Neuronal stem cell (in vitro differentiated cells): Measurements from ENCODE around the gene PIF1.

Experiments
- DNase-seq: peaks from one replicate; pipeline ENCODE4 v3.0.0-alpha.2; 2013; ENCODE audit warnings: low spot score
- H2AFZ ChIP-seq: one replicate; pipeline ENCODE4 v1.6.1; 2013; ENCODE audit warnings: mild to moderate bottlenecking, low read length, inconsistent platforms
- H2AK5ac ChIP-seq: 2 replicates; pipeline ENCODE4 v1.6.1; 2013; ENCODE audit warnings: low read depth, mild to moderate bottlenecking, inconsistent platforms, low read length, moderate library complexity, mixed read lengths
- H2BK120ac ChIP-seq: 2 replicates; pipeline ENCODE4 v1.6.1; 2013; ENCODE audit warnings: low read depth, mild to moderate bottlenecking, inconsistent platforms, low read length, moderate library complexity, mixed read lengths
- H2BK12ac ChIP-seq: one replicate; pipeline ENCODE4 v1.6.1; 2013; ENCODE audit warnings: low read length, inconsistent platforms
- H2BK15ac ChIP-seq: 2 replicates; pipeline ENCODE4 v1.6.1; 2013; ENCODE audit warnings: mild to moderate bottlenecking, low read length, inconsistent platforms, mixed read lengths
- H2BK5ac ChIP-seq: one replicate; pipeline ENCODE4 v1.6.1; 2013; ENCODE audit warnings: inconsistent platforms, mild to moderate bottlenecking, low read length, moderate library complexity
- H3K14ac ChIP-seq: one replicate; pipeline ENCODE4 v1.6.1; 2013; ENCODE audit warnings: low read length, inconsistent platforms
- H3K18ac ChIP-seq: 2 replicates; pipeline ENCODE4 v1.6.1; 2013; ENCODE audit warnings: low read length, inconsistent platforms
- H3K23ac ChIP-seq: 2 replicates; pipeline ENCODE4 v1.6.1; 2013; ENCODE audit warnings: low read depth, mild to moderate bottlenecking, mixed read lengths, low read length, inconsistent platforms; ENCODE audit not compliant: poor library complexity
- H3K27ac ChIP-seq: replicated peaks from 3 replicates; pipeline ENCODE4 v1.5.1; 2013; ENCODE audit warnings: low read length, inconsistent platforms
- H3K27me3 ChIP-seq, 3 experiments: 2 replicates each; pipeline ENCODE4 v1.6.1; 2013; ENCODE audit warnings: low read length in 3 of 3, mild to moderate bottlenecking in 2 of 3, inconsistent platforms in 1 of 3, low read depth in 1 of 3, mixed read lengths in 1 of 3, moderate library complexity in 1 of 3; ENCODE audit not compliant: control insufficient read depth in 3 of 3, insufficient read depth in 3 of 3
- H3K36me3 ChIP-seq, 2 donors: replicated peaks in 1 of 2; 2 replicates each; pipeline ENCODE4 v1.6.1; 2013; ENCODE audit warnings: low read length in 2 of 2; ENCODE audit not compliant: control insufficient read depth in 2 of 2, insufficient read depth in 2 of 2
- H3K4ac ChIP-seq: 2 replicates; pipeline ENCODE4 v1.6.1; 2013; ENCODE audit warnings: inconsistent platforms, mild to moderate bottlenecking, low read length, moderate library complexity
- H3K4me1 ChIP-seq, 2 donors: 1 replicate in 1 of 2; 2 replicates in 1 of 2; pipeline ENCODE4 v1.6.1; 2013; ENCODE audit warnings: low read length in 2 of 2, low read depth in 1 of 2; ENCODE audit not compliant: control insufficient read depth in 2 of 2, insufficient read depth in 1 of 2
- H3K4me2 ChIP-seq: one replicate; pipeline ENCODE4 v1.6.1; 2013; ENCODE audit warnings: mild to moderate bottlenecking, low read length, inconsistent platforms; ENCODE audit not compliant: insufficient read depth, poor library complexity, severe bottlenecking
- H3K4me3 ChIP-seq, 2 donors: 2 replicates each; pipeline ENCODE4 v1.5.1; 2013; ENCODE audit warnings: low read length in 2 of 2, mild to moderate bottlenecking in 2 of 2, inconsistent platforms in 1 of 2, moderate library complexity in 1 of 2
- H3K79me1 ChIP-seq: one replicate; pipeline ENCODE4 v1.6.1; 2013; ENCODE audit warnings: low read depth, mild to moderate bottlenecking, inconsistent platforms, low read length, moderate library complexity
- H3K9ac ChIP-seq: one replicate; pipeline ENCODE4 v1.6.1; 2013; ENCODE audit warnings: mild to moderate bottlenecking, low read depth, low read length, inconsistent platforms; ENCODE audit not compliant: poor library complexity
- H3K9me3 ChIP-seq, 2 donors: replicated peaks in 1 of 2; 2 replicates each; pipeline versions ENCODE3 to v1.6.1; 2013; ENCODE audit warnings: low read length in 2 of 2, mild to moderate bottlenecking in 2 of 2, inconsistent platforms in 1 of 2, low read depth in 1 of 2, mixed read lengths in 1 of 2, moderate library complexity in 1 of 2; ENCODE audit not compliant: control insufficient read depth in 2 of 2, insufficient read depth in 1 of 2
- H4K8ac ChIP-seq: one replicate; pipeline ENCODE4 v1.6.1; 2013; ENCODE audit warnings: low read depth, mild to moderate bottlenecking, inconsistent platforms, low read length, moderate library complexity
- H4K91ac ChIP-seq: one replicate; pipeline ENCODE4 v1.6.1; 2013; ENCODE audit warnings: low read length, low read depth, mild to moderate bottlenecking, inconsistent platforms; ENCODE audit not compliant: poor library complexity
- WGBS, 2 donors: extraction: QIAGEN DNeasy Blood & Tissue Kit; methylation state at CpG; one replicate each; pipeline ENCODE4 v1.1.7; 2013; ENCODE audit warnings: missing lambda C conversion rate in 2 of 2, mixed read lengths in 1 of 2; ENCODE audit not compliant: insufficient read length in 2 of 2, insufficient replicate concordance in 1 of 2; ENCODE audit errors: extremely low coverage in 2 of 2; 5-methylcytosine and 5-hydroxymethylcytosine counted together

The PIF1 gene

DNA sequence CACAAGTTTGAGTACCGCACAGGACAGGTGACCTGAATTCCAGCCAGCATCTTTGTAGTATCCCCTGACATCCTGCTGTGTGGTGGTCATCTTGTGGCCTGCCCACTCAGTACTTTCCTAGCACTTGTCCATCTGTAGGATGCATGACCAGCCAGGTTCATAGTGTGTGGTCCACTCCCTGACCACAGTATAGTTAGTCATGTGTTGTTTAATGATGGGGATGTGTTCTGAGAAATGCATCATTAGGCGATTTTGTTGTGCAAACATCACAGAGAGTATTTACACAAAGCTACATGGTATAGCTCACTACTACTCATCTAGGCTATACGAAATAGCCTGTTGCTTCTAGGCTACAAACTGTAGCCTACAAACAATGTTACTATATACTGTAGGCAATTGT is 33.2 kb downstream of the PIF1 start:
- H2BK120ac ChIP-seq, result no peak overlapping the region
- H3K18ac ChIP-seq, result no peak overlapping the region
- H3K27ac ChIP-seq, result no peak overlapping the region
- H3K14ac ChIP-seq, result no peak overlapping the region
- no peaks in the 10 kb centered on the region for H3K36me3 ChIP-seq
- H2BK15ac ChIP-seq, result no peak overlapping the region
- no peaks in the 10 kb centered on the region for H3K9me3 ChIP-seq
- no peak overlapping the region for H3K9ac ChIP-seq
- no peak overlapping the region for H2AK5ac ChIP-seq
- H3K4me1 ChIP-seq, result no peaks in the 10 kb centered on the region
- no peak overlapping the region for H3K4me3 ChIP-seq
- H4K91ac ChIP-seq, result no peak overlapping the region
- no peak overlapping the region for H4K8ac ChIP-seq
- H3K4ac ChIP-seq, result no peak overlapping the region
- H2BK12ac ChIP-seq, result no peak overlapping the region
- H3K27me3 ChIP-seq, result no peaks in the 10 kb centered on the region
- no peak overlapping the region for H3K4me2 ChIP-seq
- no peaks in the 10 kb centered on the region for H3K79me1 ChIP-seq
- DNase-seq, result no peak
- H2BK5ac ChIP-seq, result no peak overlapping the region
- H2AFZ ChIP-seq, result no peak overlapping the region
- H3K23ac ChIP-seq, result no peak overlapping the region
- WGBS, 2 donors, result no CpG with 5 or more reads among the region's 3 CpGs

DNA sequence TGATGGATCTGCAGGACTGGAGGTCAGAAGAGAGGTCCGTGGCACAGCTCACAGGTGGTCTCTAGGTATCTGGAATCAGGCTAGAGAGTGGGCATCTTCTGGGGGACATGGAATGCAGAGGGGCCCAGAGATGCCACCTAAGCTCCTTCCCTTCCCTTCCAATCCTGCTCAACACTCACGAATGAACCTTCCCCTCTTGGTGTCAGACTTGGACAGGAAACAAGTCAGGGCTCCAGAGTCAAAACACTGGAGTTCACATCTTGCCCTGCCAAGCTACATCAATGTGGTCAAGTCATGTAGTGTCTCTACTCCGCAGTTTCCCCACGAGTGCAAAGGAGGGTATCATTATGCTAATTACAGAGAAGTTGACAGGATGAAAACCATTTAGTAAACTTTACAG is 34.0 kb downstream of the PIF1 start:
- no peak overlapping the region for H4K8ac ChIP-seq
- no peak overlapping the region for H2BK5ac ChIP-seq
- no CpG with 5 or more reads among the region's 4 CpGs for WGBS, 2 donors
- no peak for DNase-seq
- H3K18ac ChIP-seq, result no peak overlapping the region
- no peaks in the 10 kb centered on the region for H3K27me3 ChIP-seq
- H3K36me3 ChIP-seq, result no peaks in the 10 kb centered on the region
- H3K4me3 ChIP-seq, result no peak overlapping the region
- no peaks in the 10 kb centered on the region for H3K79me1 ChIP-seq
- H3K4me2 ChIP-seq, result no peak overlapping the region
- no peak overlapping the region for H3K27ac ChIP-seq
- H2AFZ ChIP-seq, result no peak overlapping the region
- H3K4ac ChIP-seq, result no peak overlapping the region
- no peak overlapping the region for H3K14ac ChIP-seq
- H3K9ac ChIP-seq, result no peak overlapping the region
- H2BK120ac ChIP-seq, result no peak overlapping the region
- no peak overlapping the region for H2BK12ac ChIP-seq
- no peak overlapping the region for H4K91ac ChIP-seq
- no peaks in the 10 kb centered on the region for H3K9me3 ChIP-seq
- H3K4me1 ChIP-seq, result no peaks in the 10 kb centered on the region
- H2BK15ac ChIP-seq, result no peak overlapping the region
- H3K23ac ChIP-seq, result no peak overlapping the region
- no peak overlapping the region for H2AK5ac ChIP-seq

DNA sequence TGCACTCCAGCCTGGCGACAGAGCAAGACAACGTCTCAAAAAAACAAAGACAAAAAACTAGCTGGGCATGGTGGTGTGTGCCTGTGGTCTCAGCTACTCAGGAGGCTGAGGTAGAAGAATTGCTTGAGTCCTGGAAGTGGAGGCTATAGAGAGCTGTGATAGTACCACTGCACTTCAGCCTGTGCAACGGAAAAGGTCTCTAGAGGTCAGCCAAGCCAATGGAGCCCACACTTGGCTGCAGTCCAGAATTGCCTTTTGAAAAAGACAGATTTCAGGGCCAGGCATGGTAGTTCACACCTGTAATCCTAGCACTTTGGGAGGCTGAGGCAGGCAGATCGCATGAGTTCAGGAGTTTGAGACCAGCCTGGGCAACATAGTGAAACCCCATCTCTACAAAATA is 41.7 kb downstream of the PIF1 start:
- Histone ChIP-seq H2AFZ (no peak overlapping the region), H2AK5ac (no peak overlapping the region), H3K27me3 (no peaks in the 10 kb centered on the region), H3K9me3 (no peaks in the 10 kb centered on the region), H3K9ac (no peak overlapping the region), H2BK5ac (no peak overlapping the region), H3K23ac (no peak overlapping the region), H3K4me1 (peaks cover 0 to 3% of the 10 kb centered on the region in 2 donors), H3K14ac (no peak overlapping the region), H4K91ac (no peak overlapping the region), H3K36me3 (no peaks in the 10 kb centered on the region), H2BK15ac (no peak overlapping the region), H3K4ac (no peak overlapping the region), H2BK120ac (no peak overlapping the region), H3K27ac (no peak overlapping the region), H4K8ac (no peak overlapping the region), H3K79me1 (peaks cover 2% of the 10 kb centered on the region), H3K4me3 (no peak overlapping the region), H2BK12ac (no peak overlapping the region), H3K4me2 (no peak overlapping the region), H3K18ac (no peak overlapping the region)
- no peak for DNase-seq
- WGBS, 2 donors, result no CpG with 5 or more reads among the region's 4 CpGs

DNA sequence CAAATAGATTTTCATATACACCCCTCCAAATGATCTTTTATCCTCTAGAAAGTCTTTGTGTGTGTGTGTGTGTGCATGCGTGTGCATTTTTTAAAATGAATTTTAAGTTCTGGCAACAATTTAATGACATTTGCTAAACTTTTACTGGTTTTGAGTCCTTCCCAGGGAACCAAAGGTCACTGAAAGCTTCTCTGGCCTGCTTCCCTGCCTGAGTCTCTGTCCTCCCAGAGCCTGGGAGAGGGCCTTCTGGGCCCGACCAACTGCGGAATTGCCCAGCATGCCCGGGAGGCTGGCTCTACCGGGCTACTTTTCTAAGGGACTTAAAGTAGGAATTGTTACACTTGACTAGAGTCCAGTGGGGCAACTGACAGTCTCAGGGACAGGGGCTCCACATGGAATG is 42.7 kb downstream of the PIF1 start:
- H3K4me2 ChIP-seq, result no peak overlapping the region
- peaks cover 0 to under 1% (median 0%) of the 10 kb centered on the region in 3 experiments for H3K27me3 ChIP-seq
- no peak overlapping the region for H2AK5ac ChIP-seq
- no peak overlapping the region for H2BK5ac ChIP-seq
- no peak overlapping the region for H3K4me3 ChIP-seq
- no peak overlapping the region for H3K9ac ChIP-seq
- no peak overlapping the region for H4K8ac ChIP-seq
- H3K4ac ChIP-seq, result no peak overlapping the region
- no CpG with 5 or more reads among the region's 5 CpGs for WGBS, 2 donors
- peaks cover 0 to 5% of the 10 kb centered on the region in 2 donors for H3K4me1 ChIP-seq
- no peak overlapping the region for H2BK120ac ChIP-seq
- DNase-seq, result no peak
- no peak overlapping the region for H2BK15ac ChIP-seq
- H3K18ac ChIP-seq, result no peak overlapping the region
- no peaks in the 10 kb centered on the region for H3K9me3 ChIP-seq
- H2AFZ ChIP-seq, result no peak overlapping the region
- H3K27ac ChIP-seq, result no peak overlapping the region
- H3K79me1 ChIP-seq, result peaks cover 2% of the 10 kb centered on the region
- no peak overlapping the region for H3K14ac ChIP-seq
- H2BK12ac ChIP-seq, result no peak overlapping the region
- no peak overlapping the region for H4K91ac ChIP-seq
- no peak overlapping the region for H3K23ac ChIP-seq
- no peaks in the 10 kb centered on the region for H3K36me3 ChIP-seq
